HG02610 (cell line): ENCODE measurements around the gene EDARADD.

Experiments used
- ATAC-seq: cut with Tn5 transposase; IDR thresholded peaks from one replicate; pipeline ENCODE4 v1.9.1; 2021; ENCODE audit warnings: mild to moderate bottlenecking, moderate library complexity; ENCODE audit not compliant: unreplicated experiment

EDARADD gene

DNA sequence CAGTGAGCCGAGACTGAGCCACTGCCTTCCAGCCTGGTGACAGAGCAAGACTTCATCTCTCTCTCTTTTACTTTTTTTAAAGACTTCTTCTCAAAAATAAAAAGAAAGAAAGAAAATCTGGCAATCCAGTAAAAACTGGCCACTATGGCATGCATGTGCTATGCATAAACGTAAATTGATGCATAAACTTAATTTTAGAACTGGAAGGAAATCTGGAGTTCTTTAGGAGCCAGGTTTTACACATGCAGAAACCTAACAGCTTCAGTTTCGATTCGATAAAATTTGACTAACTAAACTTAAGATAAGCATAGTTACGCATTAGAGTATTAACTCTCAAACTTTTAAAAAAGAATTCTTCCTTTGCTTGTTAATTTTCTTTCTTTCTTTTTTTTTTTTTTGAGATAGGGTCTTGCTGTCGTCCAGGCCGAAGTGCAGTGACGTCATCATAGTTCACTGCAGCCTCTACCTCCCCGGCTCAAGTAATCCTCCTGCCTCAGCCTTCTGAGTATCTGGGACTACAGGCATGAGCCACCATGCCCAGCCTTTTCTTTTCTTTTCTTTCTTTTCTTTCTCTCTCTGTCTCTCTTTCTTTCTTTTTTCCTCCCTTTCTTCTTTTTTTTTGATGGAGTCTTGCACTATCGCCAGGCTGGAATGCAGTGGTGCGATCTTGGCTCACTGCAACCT lies 117.8 kb downstream of the EDARADD start:
- ATAC-seq: no peak

DNA sequence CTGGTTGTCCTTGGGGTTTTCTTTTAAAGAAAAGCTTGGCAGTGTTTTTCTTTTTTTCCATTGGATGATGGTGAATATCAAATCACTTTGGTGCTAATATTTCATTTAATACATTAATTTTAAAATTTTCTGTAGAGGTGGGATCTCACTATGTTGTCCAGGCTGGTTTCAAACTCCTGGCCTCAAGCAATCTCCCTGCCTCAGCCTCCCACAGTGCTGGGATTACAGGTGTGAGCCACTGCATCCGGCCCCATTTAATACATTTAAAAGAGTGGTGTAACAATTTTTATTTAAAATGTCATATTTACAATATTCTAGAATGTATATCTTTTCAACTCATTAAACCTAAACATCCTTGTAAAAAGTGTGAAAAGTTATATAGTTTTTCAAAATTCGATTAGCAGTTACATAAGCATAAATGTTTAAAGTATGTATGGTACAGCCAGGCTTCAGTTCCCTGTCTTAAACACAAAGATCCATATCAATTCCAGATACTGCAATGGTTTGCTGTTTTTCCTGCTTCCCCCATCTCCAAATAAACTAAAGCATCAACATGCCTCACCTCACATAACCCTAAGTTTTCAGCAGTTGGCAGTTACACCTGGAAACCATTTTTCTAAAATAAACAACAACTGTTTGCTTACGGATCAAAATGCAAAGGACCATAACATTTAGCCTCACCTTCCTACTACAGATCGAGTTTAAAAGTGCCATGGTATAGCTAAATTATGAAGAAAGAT lies 120.8 kb downstream of the EDARADD start:
- ATAC-seq: no peak

DNA sequence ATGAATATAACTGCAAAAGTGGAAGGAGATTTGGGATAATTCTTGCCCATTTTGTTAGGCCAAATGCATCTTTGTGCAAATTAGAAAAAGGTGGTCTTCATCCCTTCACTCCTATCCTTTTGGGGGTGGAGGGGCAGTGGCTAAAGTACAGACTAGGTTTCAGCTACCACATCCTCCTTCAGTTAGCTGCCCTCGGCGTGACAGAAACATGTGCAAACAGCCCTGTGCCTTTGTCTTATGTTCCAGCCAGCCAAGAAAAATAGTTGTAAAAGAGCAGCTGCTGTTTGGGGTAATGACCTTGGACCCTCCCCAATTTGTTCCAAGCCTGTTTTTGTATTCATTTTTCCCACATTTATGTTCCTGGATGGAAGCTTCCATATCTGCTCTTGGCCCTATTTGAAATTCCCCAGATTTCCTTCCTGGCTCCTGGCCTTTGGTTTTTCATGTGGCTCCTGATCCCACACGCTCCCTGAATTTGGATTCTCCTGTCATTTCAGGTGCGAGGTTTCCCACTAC lies 121.4 kb downstream of the EDARADD start:
- ATAC-seq: no peak

DNA sequence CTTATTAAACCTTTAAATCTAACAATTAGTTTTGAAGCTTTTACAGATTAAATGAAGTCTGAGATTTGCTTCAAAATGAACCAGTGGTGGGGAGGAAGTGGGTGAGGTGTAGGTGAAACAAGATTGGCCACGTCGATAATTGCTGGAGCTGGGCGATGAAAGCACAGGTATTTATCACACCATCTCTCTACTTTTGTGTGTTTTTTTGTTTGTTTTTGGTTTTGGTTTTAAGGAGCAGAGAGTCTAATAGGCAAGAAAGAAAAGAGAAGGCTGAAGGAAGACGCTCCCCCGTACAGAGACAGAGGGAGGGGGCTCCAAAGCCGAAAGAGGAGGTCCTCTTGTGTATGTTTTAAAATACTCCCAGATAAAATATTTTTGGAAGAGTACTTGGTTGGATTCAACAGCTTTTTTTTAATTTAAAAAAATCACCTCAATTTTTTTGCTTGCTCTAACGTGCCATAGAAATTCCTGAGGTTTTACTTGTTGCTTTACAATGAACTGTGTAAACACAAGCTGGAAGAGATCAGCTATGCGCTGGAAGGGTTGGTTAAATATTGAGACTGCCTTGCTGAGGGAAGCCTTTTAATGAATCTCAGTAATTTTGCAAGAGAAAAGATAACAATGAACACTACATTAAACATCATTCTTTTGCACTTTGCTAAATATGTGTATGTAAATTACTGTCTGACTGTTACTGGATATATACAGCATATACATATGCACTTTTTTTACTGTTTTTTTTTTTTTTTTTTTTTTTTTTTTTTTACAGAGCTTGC lies 123.0 kb downstream of the EDARADD start:
- no peak for ATAC-seq

DNA sequence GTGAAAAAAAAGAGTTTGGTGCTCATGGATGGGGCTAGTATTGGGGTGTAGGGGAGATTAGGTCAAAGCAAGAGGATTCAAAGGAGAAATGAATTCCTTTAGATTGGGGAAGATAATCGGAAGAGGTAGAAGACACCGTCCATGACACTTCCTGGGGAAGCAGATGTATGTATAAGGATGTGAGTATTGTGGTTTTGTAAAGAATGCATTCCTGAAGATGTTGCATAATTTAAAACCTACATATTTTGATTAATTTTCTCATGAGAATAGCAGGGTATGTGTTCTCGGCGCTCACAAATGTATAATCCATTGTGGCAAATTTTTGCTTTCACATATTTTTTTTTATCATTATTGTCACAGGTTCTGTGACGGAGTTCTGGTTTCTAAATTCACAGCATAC lies 124.2 kb downstream of the EDARADD start:
- no peak for ATAC-seq

DNA sequence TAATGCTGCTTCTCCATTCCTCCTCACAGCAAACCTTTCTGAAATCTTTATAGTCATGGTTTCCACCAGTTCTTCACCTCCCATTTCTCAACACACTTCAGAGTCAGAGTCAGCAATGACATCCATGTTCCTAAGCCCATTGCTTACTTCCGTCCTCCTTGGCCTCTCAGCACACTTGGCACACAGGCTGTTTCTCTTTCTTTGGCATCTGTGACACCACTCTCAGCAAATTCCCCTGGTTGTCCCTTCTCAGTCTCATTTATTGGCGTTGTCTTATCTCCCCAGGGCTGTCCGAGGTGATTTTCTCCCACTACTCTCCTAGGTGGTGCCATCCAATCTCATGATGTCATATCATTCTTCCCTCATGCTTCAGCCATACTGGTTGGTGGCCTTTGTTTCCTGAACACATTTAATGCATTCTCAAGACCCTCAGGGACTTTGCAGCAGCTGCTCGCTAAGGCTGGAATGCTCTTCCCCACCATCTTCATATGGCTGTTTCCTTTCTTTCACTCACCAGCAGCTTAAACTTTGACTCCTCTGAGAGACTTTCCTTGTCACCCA lies 126.4 kb downstream of the EDARADD start:
- ATAC-seq: no peak

DNA sequence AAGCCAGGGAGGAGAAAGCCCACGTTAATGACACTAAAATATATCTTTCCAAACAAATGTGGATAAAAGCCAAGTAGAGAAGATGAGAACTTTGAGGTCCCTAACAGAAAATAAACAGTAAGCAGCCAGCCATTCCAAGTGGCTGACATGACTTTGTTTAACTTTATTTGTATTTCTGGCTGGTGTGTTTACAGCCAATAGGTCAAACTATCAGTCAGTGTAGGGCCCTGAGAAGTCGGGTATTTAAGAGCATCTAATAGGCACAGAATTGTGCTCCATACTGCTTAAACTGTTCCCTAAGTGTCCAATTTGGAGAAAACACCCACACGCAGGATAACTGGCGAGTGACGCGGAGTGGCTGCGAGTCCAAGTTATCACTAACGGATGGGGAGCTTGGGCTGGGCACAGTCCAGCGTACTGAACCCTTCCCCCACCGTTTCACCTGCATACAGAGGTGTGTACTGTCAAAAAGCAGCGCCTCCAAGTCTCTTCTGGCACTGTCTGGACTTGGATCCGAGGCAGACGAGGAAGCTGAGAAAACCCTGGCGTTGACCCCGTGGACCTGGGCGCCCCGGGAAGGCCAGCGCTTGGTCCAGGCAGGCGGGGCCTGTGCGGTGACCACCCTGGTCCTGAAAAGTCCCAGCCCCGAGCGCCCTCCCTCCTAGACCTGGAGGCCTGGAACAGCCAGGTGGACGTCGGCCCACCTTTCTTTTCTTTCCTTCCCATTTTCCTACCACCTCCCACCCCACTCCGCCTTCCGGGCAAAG lies 129.0 kb downstream of the EDARADD start:
- peak; percentile 2 for ATAC-seq

DNA sequence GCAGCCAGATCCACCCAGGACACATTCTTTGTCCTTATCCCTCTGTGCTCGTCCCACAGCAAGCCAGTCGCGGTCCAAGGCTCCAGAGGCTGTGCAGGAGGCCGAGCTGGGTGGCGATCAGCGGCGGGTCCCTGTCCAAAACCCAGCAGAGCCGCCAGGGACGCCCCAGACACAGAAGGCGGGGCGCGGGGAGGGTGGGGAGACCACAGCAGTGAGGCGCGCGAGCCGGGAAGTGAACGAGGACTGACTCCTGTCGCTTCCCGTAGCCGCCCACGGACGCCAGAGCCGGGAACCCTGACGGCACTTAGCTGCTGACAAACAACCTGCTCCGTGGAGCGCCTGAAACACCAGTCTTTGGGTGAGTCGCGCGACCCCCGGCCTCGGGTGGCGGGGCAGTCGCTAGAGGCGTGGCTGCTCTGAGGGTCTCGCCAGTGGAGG lies 129.6 kb downstream of the EDARADD start, which contains the start of gene LGALS8:
LGALS8 (plus strand) TSS at position 279 of the 438 bp plus-strand sequence. CDS start 2,089 bp downstream, outside the sequence.
- peak; percentile 43 for ATAC-seq

DNA sequence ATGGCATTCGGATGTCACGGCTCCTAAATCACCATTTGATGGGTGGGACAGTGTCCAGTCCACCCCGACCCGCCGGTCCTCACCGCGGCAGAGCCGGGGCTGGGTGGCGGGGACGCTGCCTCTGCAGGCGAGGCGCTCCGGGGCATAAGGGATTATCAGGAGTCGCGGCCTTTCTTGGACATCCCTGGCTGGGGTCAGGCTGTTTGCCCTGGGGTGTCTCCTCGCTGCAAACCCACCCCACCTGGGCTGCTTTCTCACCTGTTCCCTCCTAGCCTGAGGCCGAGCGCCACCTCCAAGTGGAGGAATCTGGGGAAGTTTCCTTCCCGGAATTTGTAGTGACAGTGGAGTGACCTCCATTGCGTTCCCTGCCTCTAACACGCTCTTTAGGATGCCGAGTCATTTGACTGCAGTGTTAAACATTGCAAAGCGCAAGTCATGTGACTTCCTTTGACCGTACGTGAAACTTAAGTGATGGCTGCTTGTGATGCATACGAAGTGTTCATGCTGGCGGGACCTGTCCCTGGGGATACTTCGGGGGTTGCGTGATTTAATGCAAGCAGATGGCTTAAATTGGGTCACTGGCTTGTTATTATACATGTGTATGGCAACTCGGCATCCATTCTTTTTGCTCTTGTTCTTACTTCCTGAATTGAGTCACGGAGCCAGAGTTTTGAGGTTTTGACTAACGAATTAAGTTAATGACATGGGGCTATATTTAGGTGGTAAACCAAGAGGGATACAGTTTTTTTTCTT lies 130.2 kb downstream of the EDARADD start:
- ATAC-seq: peak; percentile 92

DNA sequence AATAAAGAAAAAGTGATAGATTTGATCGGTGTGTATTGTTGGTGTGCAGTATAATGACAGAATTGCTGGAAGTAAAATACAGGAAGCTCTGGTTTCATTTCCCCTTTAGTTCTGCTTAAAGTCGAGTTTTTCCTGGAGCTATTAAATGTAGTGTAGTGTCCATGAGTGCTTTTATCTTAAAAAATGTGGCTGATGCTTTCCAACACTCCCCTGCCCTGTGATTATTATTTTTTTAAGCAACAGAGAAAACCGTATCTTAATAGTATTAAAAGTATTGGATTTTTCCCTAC lies 130.8 kb downstream of the EDARADD start:
- peak; percentile 7 for ATAC-seq

DNA sequence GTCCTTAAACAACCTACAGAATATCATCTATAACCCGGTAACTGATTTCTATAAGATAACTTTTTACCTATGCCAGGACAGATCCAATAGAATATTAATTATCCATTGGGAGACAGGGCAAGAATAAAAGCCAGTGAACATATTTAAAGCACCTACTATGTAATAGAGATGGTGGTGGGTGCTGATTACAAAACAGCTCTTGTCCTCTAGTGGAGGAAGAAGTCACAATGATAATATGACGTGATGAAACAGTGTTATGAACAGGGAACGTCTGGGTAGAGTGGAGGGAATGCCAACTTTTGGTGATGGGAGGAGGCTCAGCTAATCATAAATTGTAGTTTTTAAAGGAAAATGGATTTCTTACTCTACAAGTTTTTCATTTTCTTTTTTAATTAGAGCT lies 132.0 kb downstream of the EDARADD start:
- no peak for ATAC-seq

DNA sequence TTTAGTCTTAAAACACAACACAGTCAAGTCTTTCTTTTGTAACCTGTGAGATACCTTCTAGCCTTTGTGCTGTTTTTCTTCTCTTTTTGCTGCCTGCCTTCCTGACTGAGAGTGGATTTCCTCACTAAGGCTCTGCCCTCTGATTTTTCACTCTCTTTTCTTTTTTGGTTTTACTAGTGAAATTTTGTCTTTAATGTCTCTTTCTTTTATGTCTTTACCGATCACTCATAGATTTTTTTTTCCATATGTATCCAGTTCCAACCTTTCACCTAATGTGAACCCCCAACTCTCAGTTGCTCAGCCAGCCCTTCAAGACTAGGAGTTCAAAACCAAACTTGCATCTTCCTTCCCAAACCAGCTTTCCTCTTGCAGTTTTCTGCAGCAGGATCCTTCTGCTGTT lies 136.2 kb downstream of the EDARADD start:
- ATAC-seq: no peak

DNA sequence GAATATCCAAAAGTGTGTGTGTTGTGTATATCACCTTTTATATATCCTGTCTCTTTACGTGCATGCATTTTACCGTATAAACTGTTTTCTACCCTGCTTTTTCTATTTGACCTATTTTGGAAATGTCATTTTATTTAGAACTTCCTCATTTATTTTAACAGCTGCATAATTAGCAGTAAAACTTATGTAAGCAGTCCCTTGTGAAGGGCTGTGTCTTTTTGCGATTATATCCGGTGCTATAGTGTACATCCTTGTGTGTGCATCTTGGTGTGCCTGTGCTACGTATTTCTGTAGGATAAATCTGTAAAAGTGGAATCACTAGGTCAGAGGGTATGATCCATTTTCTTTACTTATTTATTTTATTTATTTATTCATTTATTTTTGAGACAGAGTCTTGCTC lies 136.9 kb downstream of the EDARADD start:
- ATAC-seq: no peak

DNA sequence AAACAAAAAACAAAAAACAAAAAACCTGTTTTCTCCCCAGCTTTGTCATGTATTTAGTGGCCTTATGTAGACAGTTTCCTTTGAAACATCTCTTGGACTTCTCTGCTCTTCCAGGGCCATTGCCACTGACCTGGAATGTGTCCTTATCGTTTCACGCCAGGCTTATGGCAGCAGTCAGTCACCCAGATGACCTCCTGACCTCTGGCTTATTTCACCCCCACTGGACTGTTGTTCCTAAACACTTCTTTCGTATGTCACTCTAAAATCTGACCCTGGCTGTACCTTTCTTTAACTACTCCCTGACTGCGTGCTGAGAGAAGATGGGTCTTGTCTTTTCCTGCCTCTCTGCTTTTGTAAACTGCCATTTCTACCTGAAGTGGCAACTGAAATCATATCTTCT lies 138.8 kb downstream of the EDARADD start:
- ATAC-seq: no peak

DNA sequence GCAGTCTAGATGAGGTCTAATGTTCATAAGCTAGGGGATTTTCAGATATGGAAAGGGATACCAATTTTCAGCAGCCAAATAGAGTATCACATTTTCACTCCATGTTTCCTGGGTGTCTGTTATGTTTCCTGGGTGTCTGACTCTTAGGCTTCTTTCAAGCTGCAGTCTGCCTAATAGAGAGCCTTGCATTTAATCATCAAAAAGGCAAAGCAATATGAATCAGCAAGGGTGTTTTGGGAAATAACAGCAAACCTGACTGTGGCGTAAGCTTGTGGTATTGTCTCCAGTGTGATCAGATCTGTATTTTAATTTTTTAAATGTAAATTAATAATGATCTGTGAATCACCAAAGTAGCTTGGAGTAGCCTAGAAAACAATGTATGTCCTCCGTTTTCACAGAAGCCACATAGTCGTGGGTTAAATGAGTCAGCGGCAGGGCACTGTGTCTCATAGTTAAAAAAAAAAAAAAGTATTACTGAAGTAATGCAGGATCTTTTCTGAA lies 140.1 kb downstream of the EDARADD start:
- ATAC-seq: no peak
